Trophoblast cell (in vitro differentiated cells and primary cell): Measurements from ENCODE around the gene CDH22.

Experiments used
- DNase-seq, 2 donors: peaks; one replicate each; pipeline ENCODE4 v3.0.0-alpha.2; 2016
- H2AFZ ChIP-seq: 2 replicates; pipeline ENCODE4 v1.6.1; 2013; ENCODE audit warnings: low read length, moderate library complexity, mild to moderate bottlenecking; ENCODE audit not compliant: insufficient read depth, poor library complexity
- H2AK5ac ChIP-seq: 2 replicates; pipeline ENCODE4 v1.6.1; 2013; ENCODE audit warnings: mild to moderate bottlenecking, low read length
- H2BK120ac ChIP-seq: 2 replicates; pipeline ENCODE4 v1.6.1; 2013; ENCODE audit warnings: low read length, mild to moderate bottlenecking, moderate library complexity; ENCODE audit not compliant: insufficient read depth, poor library complexity
- H2BK12ac ChIP-seq: 2 replicates; pipeline ENCODE4 v1.6.1; 2013; ENCODE audit warnings: mild to moderate bottlenecking, low read length, moderate library complexity
- H2BK5ac ChIP-seq: 2 replicates; pipeline ENCODE4 v1.6.1; 2013; ENCODE audit warnings: low read length, low read depth, moderate library complexity, mild to moderate bottlenecking; ENCODE audit not compliant: poor library complexity
- H3K14ac ChIP-seq: 2 replicates; pipeline ENCODE4 v1.6.1; 2013; ENCODE audit warnings: mild to moderate bottlenecking, low read length
- H3K18ac ChIP-seq: 2 replicates; pipeline ENCODE4 v1.6.1; 2013; ENCODE audit warnings: mild to moderate bottlenecking, low read length
- H3K23ac ChIP-seq: 2 replicates; pipeline ENCODE4 v1.6.1; 2013; ENCODE audit warnings: low read length
- H3K27ac ChIP-seq: 2 replicates; pipeline ENCODE4 v1.5.1; 2013; ENCODE audit warnings: low read depth, mild to moderate bottlenecking, inconsistent platforms, low read length, moderate library complexity
- H3K27me3 ChIP-seq: 2 replicates; pipeline ENCODE4 v1.6.1; 2013; ENCODE audit warnings: inconsistent platforms, mild to moderate bottlenecking, low read length, moderate library complexity; ENCODE audit not compliant: insufficient read depth
- H3K36me3 ChIP-seq, 2 experiments: 1 replicate in 1 of 2; 2 replicates in 1 of 2; pipeline ENCODE4 v1.6.1; 2013; ENCODE audit warnings: low read length in 2 of 2, mild to moderate bottlenecking in 2 of 2, moderate library complexity in 1 of 2; ENCODE audit not compliant: insufficient read depth in 2 of 2, control insufficient read depth in 1 of 2
- H3K4ac ChIP-seq: 2 replicates; pipeline ENCODE4 v1.6.1; 2013; ENCODE audit warnings: low read depth, mild to moderate bottlenecking, low read length, moderate library complexity
- H3K4me1 ChIP-seq, 2 experiments: 1 replicate in 1 of 2; 2 replicates in 1 of 2; pipeline ENCODE4 v1.6.1; 2013; ENCODE audit warnings: low read length in 2 of 2, mild to moderate bottlenecking in 2 of 2, moderate library complexity in 1 of 2; ENCODE audit not compliant: insufficient read depth in 2 of 2, control insufficient read depth in 1 of 2
- H3K4me2 ChIP-seq: 2 replicates; pipeline ENCODE4 v1.6.1; 2013; ENCODE audit warnings: inconsistent platforms, mild to moderate bottlenecking, low read length, moderate library complexity
- H3K4me3 ChIP-seq: 2 replicates; pipeline ENCODE4 v1.5.1; 2013; ENCODE audit warnings: mild to moderate bottlenecking, low read depth, low read length, inconsistent platforms
- H3K79me1 ChIP-seq: one replicate; pipeline ENCODE4 v1.6.1; 2013; ENCODE audit warnings: low read length
- H3K79me2 ChIP-seq: 2 replicates; pipeline ENCODE4 v1.6.1; 2013; ENCODE audit warnings: low read length, mild to moderate bottlenecking; ENCODE audit not compliant: control insufficient read depth, insufficient read depth, poor library complexity
- H3K9ac ChIP-seq: 2 replicates; pipeline ENCODE4 v1.6.1; 2013; ENCODE audit warnings: mild to moderate bottlenecking, low read length
- H3K9me3 ChIP-seq: 2 replicates; pipeline ENCODE4 v1.6.1; 2013; ENCODE audit warnings: low read depth, mild to moderate bottlenecking, control low read depth, inconsistent platforms, low read length; ENCODE audit not compliant: insufficient read depth
- H4K12ac ChIP-seq: 2 replicates; pipeline ENCODE4 v1.6.1; 2013; ENCODE audit warnings: low read depth, mild to moderate bottlenecking, low read length, moderate library complexity
- H4K8ac ChIP-seq: 2 replicates; pipeline ENCODE4 v1.6.1; 2013; ENCODE audit warnings: low read depth, mild to moderate bottlenecking, low read length, moderate library complexity
- H4K91ac ChIP-seq: one replicate; pipeline ENCODE4 v1.6.1; 2013; ENCODE audit warnings: low read depth, mild to moderate bottlenecking, low read length, moderate library complexity
- WGBS: extraction: QIAGEN DNeasy Blood & Tissue Kit; methylation state at CpG from one replicate; pipeline ENCODE4 v1.1.7; 2013; ENCODE audit warnings: missing lambda C conversion rate; ENCODE audit not compliant: insufficient read length, insufficient coverage; ENCODE audit errors: extremely low coverage; 5-methylcytosine and 5-hydroxymethylcytosine counted together

Gene CDH22

DNA sequence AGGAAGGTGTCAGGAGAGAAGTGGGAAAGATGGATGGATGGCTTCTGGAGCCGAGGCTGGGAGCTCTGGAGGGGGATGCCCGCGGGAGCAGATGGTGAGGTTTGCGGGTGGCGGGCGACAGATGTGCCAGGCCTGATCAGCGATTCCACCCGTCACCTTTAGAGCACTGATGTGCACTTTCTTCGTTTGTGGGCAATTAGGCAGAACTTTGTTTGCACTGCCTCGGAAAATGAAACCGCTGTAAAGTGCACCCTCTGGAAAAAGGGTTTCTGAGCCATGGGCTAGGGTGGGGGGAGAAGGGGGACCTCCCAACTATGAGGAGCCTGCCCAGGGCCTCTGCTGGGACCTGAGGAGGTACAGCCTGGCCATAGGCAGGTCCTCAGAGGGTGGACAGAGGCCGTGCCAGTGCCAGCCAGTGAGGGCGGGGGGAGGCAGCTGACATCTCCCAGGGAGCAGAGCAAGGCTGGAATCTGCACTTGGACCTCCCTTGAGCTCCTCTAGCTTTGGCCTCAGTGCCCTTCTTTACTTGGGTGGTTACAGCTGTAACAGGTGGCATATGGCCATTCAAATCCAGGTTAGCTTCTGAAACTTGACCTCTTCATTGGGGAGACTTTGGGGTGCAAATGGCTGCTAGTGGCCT lies 131.4 kb downstream of the CDH22 start:
- Histone ChIP-seq H3K4me1 (peaks cover 2 to 3% of the 10 kb centered on the region in 2 experiments), H3K27me3 (peaks cover 11% of the 10 kb centered on the region), H3K9me3 (peaks cover 3% of the 10 kb centered on the region), H3K79me1 (no peaks in the 10 kb centered on the region), H2AK5ac (no peak overlapping the region), H3K27ac (no peak overlapping the region), H2BK12ac (no peak overlapping the region), H3K9ac (no peak overlapping the region), H3K23ac (no peak overlapping the region), H3K14ac (no peak overlapping the region), H3K4me2 (no peak overlapping the region), H4K8ac (no peak overlapping the region), H2AFZ (no peak overlapping the region), H2BK5ac (no peak overlapping the region), H3K4me3 (no peak overlapping the region), H2BK120ac (no peak overlapping the region), H4K12ac (no peak overlapping the region), H3K36me3 (no peaks in the 10 kb centered on the region), H3K18ac (no peak overlapping the region), H3K4ac (no peak overlapping the region), H3K79me2 (no peaks in the 10 kb centered on the region), H4K91ac (no peak overlapping the region)
- no CpG with 5 or more reads among the region's 13 CpGs for WGBS
- no peak for DNase-seq

DNA sequence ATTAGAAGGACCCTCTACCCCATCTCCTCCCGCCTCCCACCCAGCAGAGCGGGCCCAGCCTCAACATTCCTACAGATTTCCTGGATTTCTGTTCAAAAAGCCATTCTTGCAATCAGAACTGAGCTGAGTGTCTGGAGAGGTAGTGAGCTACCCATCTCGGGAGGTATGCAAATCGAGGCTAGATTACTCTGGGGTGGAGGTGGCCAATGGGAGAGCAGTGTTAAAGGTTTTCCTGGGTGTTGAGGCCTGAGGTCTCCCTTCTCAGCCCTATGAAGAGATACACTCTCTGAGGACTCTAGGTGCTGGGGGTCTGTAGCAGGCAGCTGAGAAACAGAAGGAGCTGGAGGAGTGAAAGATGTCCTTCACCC lies 133.2 kb downstream of the CDH22 start:
- peaks cover 11% of the 10 kb centered on the region for H3K27me3 ChIP-seq
- H4K8ac ChIP-seq: no peak overlapping the region
- H3K18ac ChIP-seq: no peak overlapping the region
- no peak overlapping the region for H2BK5ac ChIP-seq
- H3K4ac ChIP-seq: no peak overlapping the region
- WGBS: no CpG with 5 or more reads among the region's 4 CpGs
- no peak overlapping the region for H3K27ac ChIP-seq
- H3K79me2 ChIP-seq: no peaks in the 10 kb centered on the region
- H3K4me1 ChIP-seq: peaks cover 2 to 3% of the 10 kb centered on the region in 2 experiments
- H2BK12ac ChIP-seq: no peak overlapping the region
- no peak overlapping the region for H3K4me3 ChIP-seq
- H3K4me2 ChIP-seq: no peak overlapping the region
- no peak overlapping the region for H4K12ac ChIP-seq
- no peak overlapping the region for H3K14ac ChIP-seq
- H2AFZ ChIP-seq: no peak overlapping the region
- no peak overlapping the region for H3K23ac ChIP-seq
- no peaks in the 10 kb centered on the region for H3K79me1 ChIP-seq
- DNase-seq: no peak
- H4K91ac ChIP-seq: no peak overlapping the region
- no peak overlapping the region for H2AK5ac ChIP-seq
- no peaks in the 10 kb centered on the region for H3K36me3 ChIP-seq
- no peak overlapping the region for H2BK120ac ChIP-seq
- peaks cover 3% of the 10 kb centered on the region for H3K9me3 ChIP-seq
- H3K9ac ChIP-seq: no peak overlapping the region

DNA sequence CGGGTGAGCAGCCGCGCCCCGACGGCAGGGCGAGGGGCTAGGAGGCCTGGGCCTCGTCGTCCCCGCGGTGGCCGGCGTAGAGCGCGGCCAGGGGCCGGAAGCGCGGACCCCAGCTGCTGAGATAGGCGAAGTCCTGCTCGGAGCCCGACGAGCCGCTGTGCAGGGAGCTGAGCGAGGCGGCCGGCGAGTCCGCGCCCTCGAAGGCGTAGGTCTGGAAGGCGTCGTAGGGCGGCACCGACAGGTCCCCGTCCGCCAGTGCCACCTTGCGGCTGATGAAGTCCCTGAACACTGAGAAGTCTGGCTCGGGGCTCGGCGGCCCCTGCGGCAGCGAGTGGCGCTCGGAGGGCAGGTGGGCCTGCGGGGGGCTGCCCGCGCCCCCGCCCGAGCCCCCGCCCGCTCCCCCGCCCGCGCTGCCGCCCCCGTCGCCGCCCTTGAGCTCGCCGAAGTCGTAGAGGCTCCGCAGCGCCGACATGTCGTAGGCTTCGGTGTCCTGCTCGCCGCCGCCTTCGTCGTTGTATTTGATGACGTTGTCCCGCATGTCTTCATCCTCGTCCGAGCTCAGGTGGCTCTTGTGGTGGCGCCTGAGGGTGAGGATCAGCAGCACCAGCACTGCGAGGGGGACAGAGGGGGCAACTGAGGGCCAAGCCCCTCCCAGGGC lies 133.7 kb downstream of the CDH22 start:
- Histone ChIP-seq H4K91ac (no peak overlapping the region), H3K23ac (no peak overlapping the region), H3K4me3 (no peak overlapping the region), H3K79me2 (no peaks in the 10 kb centered on the region), H3K4ac (no peak overlapping the region), H3K9me3 (peaks cover 3% of the 10 kb centered on the region), H2BK120ac (no peak overlapping the region), H3K9ac (no peak overlapping the region), H4K12ac (no peak overlapping the region), H3K14ac (no peak overlapping the region), H3K4me2 (peak overlapping the region; percentile 39), H4K8ac (no peak overlapping the region), H2BK12ac (no peak overlapping the region), H3K18ac (no peak overlapping the region), H3K27me3 (peaks cover 11% of the 10 kb centered on the region), H3K4me1 (peaks cover 2 to 3% of the 10 kb centered on the region in 2 experiments), H2AK5ac (no peak overlapping the region), H3K36me3 (no peaks in the 10 kb centered on the region), H2AFZ (no peak overlapping the region), H2BK5ac (no peak overlapping the region), H3K27ac (no peak overlapping the region), H3K79me1 (no peaks in the 10 kb centered on the region)
- peak; percentile 53 to 79 for DNase-seq
- no CpG with 5 or more reads among the region's 77 CpGs for WGBS

DNA sequence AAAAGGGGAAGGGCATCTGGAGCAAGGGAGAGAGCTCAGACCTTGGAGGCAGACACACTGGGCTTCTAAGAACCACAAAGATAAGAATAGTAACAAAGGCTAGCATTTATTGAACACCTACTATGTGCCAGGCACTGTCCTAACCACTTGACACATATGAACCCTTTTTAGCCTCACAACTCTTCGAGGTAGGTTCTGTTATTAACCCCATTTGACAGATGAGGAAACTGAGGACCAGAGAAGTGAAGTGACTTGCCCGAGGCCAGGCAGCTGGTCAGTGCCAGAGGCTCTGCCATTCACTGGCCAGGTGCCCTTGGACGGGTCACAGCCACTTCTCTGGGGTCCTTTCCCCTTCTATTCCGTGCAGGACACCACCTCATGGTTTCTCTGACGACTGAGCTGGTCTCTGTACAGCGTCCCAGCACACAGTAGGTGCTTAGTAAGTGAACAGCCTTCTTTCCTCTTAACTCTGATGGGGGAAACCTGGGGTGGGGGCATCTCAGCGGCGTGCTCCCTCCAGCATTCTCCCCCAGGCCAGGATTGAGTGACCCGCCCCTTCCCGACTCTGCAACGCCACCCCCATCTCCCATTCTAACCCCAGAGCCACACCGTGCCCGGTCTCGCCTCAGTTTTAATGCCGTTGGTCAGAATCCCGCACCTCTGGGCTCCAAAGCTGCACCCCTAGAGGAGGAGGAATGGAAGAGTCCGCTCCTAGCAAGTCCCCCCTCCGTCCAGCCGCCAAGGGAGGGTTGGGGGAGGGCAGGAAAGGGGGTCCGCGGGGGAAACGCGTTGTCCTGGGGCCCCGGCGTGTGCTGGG lies 134.4 kb downstream of the CDH22 start:
- Histone ChIP-seq H3K4ac (no peak overlapping the region), H3K27ac (no peak overlapping the region), H3K14ac (no peak overlapping the region), H2BK5ac (no peak overlapping the region), H3K79me2 (no peaks in the 10 kb centered on the region), H2AFZ (no peak overlapping the region), H2AK5ac (no peak overlapping the region), H3K36me3 (no peaks in the 10 kb centered on the region), H3K4me3 (no peak overlapping the region), H3K27me3 (peaks cover 11% of the 10 kb centered on the region), H3K4me1 (peaks cover 2 to 3% of the 10 kb centered on the region in 2 experiments), H3K23ac (no peak overlapping the region), H3K79me1 (no peaks in the 10 kb centered on the region), H3K18ac (no peak overlapping the region), H2BK120ac (no peak overlapping the region), H4K91ac (no peak overlapping the region), H4K12ac (no peak overlapping the region), H3K9ac (no peak overlapping the region), H3K9me3 (peaks cover 3% of the 10 kb centered on the region), H4K8ac (no peak overlapping the region), H2BK12ac (no peak overlapping the region), H3K4me2 (no peak overlapping the region)
- no CpG with 5 or more reads among the region's 25 CpGs for WGBS
- no peak for DNase-seq
